H9 (cell line): ENCODE results near the gene FANCC. TPM values are rescaled to one million over a fixed set of nuclear protein-coding genes. Genes with fewer than 3 reads are reported as not detected.

Experiments used
- DNase-seq: peaks from one replicate; pipeline ENCODE4 v3.0.0-alpha.2; 2017
- H2AFZ ChIP-seq: one replicate; pipeline ENCODE4 v1.6.1; 2013; ENCODE audit warnings: mild to moderate bottlenecking, low read length, control low read depth, moderate library complexity
- H2AK5ac ChIP-seq: 2 replicates; pipeline ENCODE4 v1.6.1; 2013; ENCODE audit warnings: low read length, control low read depth, mixed read lengths; ENCODE audit not compliant: insufficient read length
- H2BK120ac ChIP-seq: one replicate; pipeline ENCODE4 v1.6.1; 2013; ENCODE audit warnings: low read depth, mild to moderate bottlenecking, low read length, control low read depth, inconsistent platforms; ENCODE audit not compliant: poor library complexity, severe bottlenecking
- H2BK12ac ChIP-seq: 2 replicates; pipeline ENCODE4 v1.6.1; 2013; ENCODE audit warnings: low read length, control low read depth, mixed read lengths, low read depth; ENCODE audit not compliant: insufficient read length
- H2BK15ac ChIP-seq: 2 replicates; pipeline ENCODE4 v1.6.1; 2013; ENCODE audit warnings: low read depth, low read length, control low read depth
- H2BK20ac ChIP-seq: one replicate; pipeline ENCODE4 v1.6.1; 2013; ENCODE audit warnings: low read depth, mild to moderate bottlenecking, low read length, control low read depth, inconsistent platforms; ENCODE audit not compliant: poor library complexity, severe bottlenecking
- H2BK5ac ChIP-seq: 2 replicates; pipeline ENCODE4 v1.6.1; 2013; ENCODE audit warnings: low read length, control low read depth, mixed read lengths; ENCODE audit not compliant: insufficient read length
- H3K14ac ChIP-seq: 2 replicates; pipeline ENCODE4 v1.6.1; 2013; ENCODE audit warnings: low read length, control low read depth; ENCODE audit not compliant: insufficient read depth
- H3K18ac ChIP-seq: 2 replicates; pipeline ENCODE4 v1.6.1; 2013; ENCODE audit warnings: low read depth, mild to moderate bottlenecking, mixed read lengths, low read length, control low read depth; ENCODE audit not compliant: insufficient read length
- H3K23ac ChIP-seq: 2 replicates; pipeline ENCODE4 v1.6.1; 2013; ENCODE audit warnings: low read length, control low read depth, mixed read lengths, low read depth; ENCODE audit not compliant: insufficient read length
- H3K23me2 ChIP-seq: 2 replicates; pipeline ENCODE4 v1.6.1; 2013; ENCODE audit warnings: low read depth, mild to moderate bottlenecking, mixed read lengths, low read length, control low read depth; ENCODE audit not compliant: insufficient read length, poor library complexity, severe bottlenecking
- H3K27ac ChIP-seq: 2 replicates; pipeline ENCODE4 v1.5.1; 2013; ENCODE audit warnings: low read length, control low read depth, mixed read lengths, low read depth; ENCODE audit not compliant: insufficient read length
- H3K27me3 ChIP-seq: 2 replicates; pipeline ENCODE4 v1.6.1; 2013; ENCODE audit warnings: low read length, control low read depth, inconsistent platforms; ENCODE audit not compliant: insufficient read depth
- H3K4ac ChIP-seq: 2 replicates; pipeline ENCODE4 v1.6.1; 2013; ENCODE audit warnings: low read depth, mild to moderate bottlenecking, control low read depth, inconsistent platforms, low read length, moderate library complexity
- H3K4me1 ChIP-seq: 2 replicates; pipeline ENCODE4 v1.6.1; 2013; ENCODE audit warnings: low read length, control low read depth, inconsistent platforms; ENCODE audit not compliant: insufficient read depth
- H3K4me2 ChIP-seq: 2 replicates; pipeline ENCODE4 v1.6.1; 2013; ENCODE audit warnings: low read length, control low read depth, mixed read lengths; ENCODE audit not compliant: insufficient read length, insufficient read depth
- H3K56ac ChIP-seq: 2 replicates; pipeline ENCODE4 v1.6.1; 2013; ENCODE audit warnings: low read depth, mild to moderate bottlenecking, mixed read lengths, low read length, control low read depth; ENCODE audit not compliant: insufficient read length
- H3K79me1 ChIP-seq: 2 replicates; pipeline ENCODE4 v1.6.1; 2013; ENCODE audit warnings: low read depth, mild to moderate bottlenecking, moderate library complexity, low read length, control low read depth, inconsistent platforms; ENCODE audit not compliant: insufficient read depth, poor library complexity, severe bottlenecking
- H3K79me2 ChIP-seq: 2 replicates; pipeline ENCODE4 v1.6.1; 2013; ENCODE audit warnings: low read length, control low read depth, inconsistent platforms; ENCODE audit not compliant: insufficient read depth
- H3K9ac ChIP-seq: 2 replicates; pipeline ENCODE4 v1.6.1; 2013; ENCODE audit warnings: low read length, control low read depth, mixed read lengths; ENCODE audit not compliant: insufficient read length; ENCODE audit errors: extremely low read depth
- H3K9me3 ChIP-seq: one replicate; pipeline ENCODE4 v1.6.1; 2013; ENCODE audit warnings: low read depth, low read length, inconsistent platforms; ENCODE audit not compliant: control insufficient read depth
- H3T11ph ChIP-seq: one replicate; pipeline ENCODE4 v1.6.1; 2013; ENCODE audit warnings: mild to moderate bottlenecking, low read length, control low read depth, inconsistent platforms
- H4K20me1 ChIP-seq: one replicate; pipeline ENCODE4 v1.6.1; 2013; ENCODE audit not compliant: control insufficient read depth, insufficient read length, insufficient read depth
- H4K5ac ChIP-seq: 2 replicates; pipeline ENCODE4 v1.6.1; 2013; ENCODE audit warnings: low read depth, mild to moderate bottlenecking, mixed read lengths, low read length, control low read depth; ENCODE audit not compliant: insufficient read length
- H4K8ac ChIP-seq: replicated peaks from 2 replicates; pipeline ENCODE4 v1.6.1; 2013; ENCODE audit warnings: low read length, control low read depth, mixed read lengths, low read depth; ENCODE audit not compliant: insufficient read length
- H4K91ac ChIP-seq: 2 replicates; pipeline ENCODE4 v1.6.1; 2013; ENCODE audit warnings: low read depth, mild to moderate bottlenecking, moderate library complexity, mixed read lengths, low read length, control low read depth; ENCODE audit not compliant: insufficient read length
- H3K27ac Mint-ChIP-seq, 3 experiments: 2 replicates in 2 of 3; 3 replicates in 1 of 3; pipeline ENCODE4 v1.8.0; 2020 to 2021; ENCODE audit warnings: mixed read lengths in 3 of 3, mild to moderate bottlenecking in 1 of 3, moderate library complexity in 1 of 3
- H3K27me3 Mint-ChIP-seq: 2 replicates; pipeline ENCODE4 v1.8.0; 2021; ENCODE audit warnings: low read depth, mild to moderate bottlenecking, moderate library complexity, mixed read lengths
- H3K36me3 Mint-ChIP-seq, 3 experiments: 2 replicates in 2 of 3; 3 replicates in 1 of 3; pipeline ENCODE4 v1.8.0; 2020 to 2021; ENCODE audit warnings: low read depth in 3 of 3, mixed read lengths in 3 of 3; ENCODE audit not compliant: insufficient read depth in 1 of 3
- H3K4me1 Mint-ChIP-seq, 2 experiments: 2 replicates each; pipeline ENCODE4 v1.8.0; 2020; ENCODE audit warnings: mixed read lengths in 2 of 2
- H3K4me3 Mint-ChIP-seq, 2 experiments: 2 replicates in 1 of 2; 3 replicates in 1 of 2; pipeline ENCODE4 v1.8.0; 2020 to 2021; ENCODE audit warnings: mild to moderate bottlenecking in 2 of 2, mixed read lengths in 2 of 2, moderate library complexity in 1 of 2
- H3K9me3 Mint-ChIP-seq, 2 experiments: 2 replicates in 1 of 2; 3 replicates in 1 of 2; pipeline ENCODE4 v1.8.0; 2020; ENCODE audit warnings: mild to moderate bottlenecking in 2 of 2, mixed read lengths in 2 of 2, moderate library complexity in 1 of 2
- CTCF ChIP-seq: fragments of 200-600 bp; sonication (generic); conservative IDR thresholded peaks from 3 replicates; pipeline ENCODE4 v1.8.0; 2021; ENCODE audit warnings: antibody characterized with exemption, mild to moderate bottlenecking
- WGBS: extraction: QIAGEN DNeasy Blood & Tissue Kit; methylation state at CpG from one replicate; pipeline ENCODE4 v1.1.7; 2013; ENCODE audit warnings: missing lambda C conversion rate, low lambda C conversion rate, mixed read lengths; ENCODE audit not compliant: insufficient read length; ENCODE audit errors: extremely low coverage; 5-methylcytosine and 5-hydroxymethylcytosine counted together
- total RNA-seq: library from RNA; stranded (reverse); gene quantifications from 2 replicates; pipeline ENCODE4 v1.2.1, GENCODE V29; 2021

FANCC gene
- total RNA-seq, 1 experiment from 2014 or later: 14.6 TPM

GRCh38 chr9:95306819-95307218 lies 10.7 kb downstream of the FANCC start:
- H3K4me2 ChIP-seq: no peak overlapping the region
- H3K14ac ChIP-seq: no peak overlapping the region
- H3K9ac ChIP-seq: no peak overlapping the region
- no peak overlapping the region for H3K23ac ChIP-seq
- H3K4me3 Mint-ChIP-seq: no peak overlapping the region
- H4K8ac ChIP-seq: no peak overlapping the region
- no peaks in the 10 kb centered on the region for H3K4me1 ChIP-seq
- H3K27me3 Mint-ChIP-seq: no peaks in the 10 kb centered on the region
- no peak for DNase-seq
- no peaks in the 10 kb centered on the region for H3K27me3 ChIP-seq
- no peak overlapping the region for H3K27ac Mint-ChIP-seq
- H3K4me1 Mint-ChIP-seq: peaks cover 7 to 9% of the 10 kb centered on the region in 2 experiments
- H3K79me2 ChIP-seq: no peaks in the 10 kb centered on the region; the same call in 1 of the 2 replicates
- H3K9me3 ChIP-seq: no peaks in the 10 kb centered on the region
- H2BK5ac ChIP-seq: no peak overlapping the region
- no peak overlapping the region for H3T11ph ChIP-seq
- TF ChIP-seq CTCF: no peak
- H2BK15ac ChIP-seq: no peak overlapping the region
- no peaks in the 10 kb centered on the region for H4K20me1 ChIP-seq
- H4K5ac ChIP-seq: no peak overlapping the region
- H2AK5ac ChIP-seq: no peak overlapping the region
- H3K27ac ChIP-seq: no peak overlapping the region
- H3K18ac ChIP-seq: no peak overlapping the region
- no peaks in the 10 kb centered on the region for H3K79me1 ChIP-seq
- H3K36me3 Mint-ChIP-seq: no peaks in the 10 kb centered on the region; a peak in 1 of 7 replicates
- no peaks in the 10 kb centered on the region for H3K23me2 ChIP-seq
- WGBS: no CpG with 5 or more reads among the region's 6 CpGs
- no peak overlapping the region for H3K56ac ChIP-seq
- no peak overlapping the region for H2BK20ac ChIP-seq
- H2BK120ac ChIP-seq: no peak overlapping the region
- no peaks in the 10 kb centered on the region for H3K9me3 Mint-ChIP-seq
- no peak overlapping the region for H2AFZ ChIP-seq
- H3K4ac ChIP-seq: no peak overlapping the region
- no peak overlapping the region for H2BK12ac ChIP-seq
- no peak overlapping the region for H4K91ac ChIP-seq
